RWPE2 (cell line): ENCODE results near the gene NUDCD3.
A peak's percentile ranks its signal among the peaks of the same experiment; 100 is the strongest.

ENCODE experiments used
- ATAC-seq: fragments of 200-7000 bp; cut with Tn5 transposase; 3 replicates; pipeline ENCODE4 v1.9.1; 2021; ENCODE audit warnings: low read depth
- DNase-seq: peaks from one replicate; pipeline ENCODE4 v3.0.0-alpha.2; 2020; ENCODE audit warnings: low spot score
- H3K27ac ChIP-seq: fragments of 450-650 bp; 2 replicates; pipeline ENCODE4 v1.5.1; 2017; ENCODE audit warnings: mild to moderate bottlenecking; ENCODE audit not compliant: poor library complexity, severe bottlenecking
- H3K27me3 ChIP-seq: fragments of 250-450 bp; sonication (Bioruptor Pico); 2 replicates; pipeline ENCODE4 v1.5.1; 2021; ENCODE audit warnings: mild to moderate bottlenecking, moderate library complexity; ENCODE audit not compliant: insufficient read depth, poor library complexity, severe bottlenecking
- H3K36me3 ChIP-seq: fragments of 250-450 bp; sonication (Bioruptor Pico); 2 replicates; pipeline ENCODE4 v1.5.1; 2020; ENCODE audit warnings: low read depth, mild to moderate bottlenecking, moderate library complexity
- H3K4me1 ChIP-seq: fragments of 250-450 bp; sonication (Bioruptor Pico); 2 replicates; pipeline ENCODE4 v1.5.1; 2021; ENCODE audit warnings: mild to moderate bottlenecking, moderate library complexity; ENCODE audit not compliant: insufficient read depth, poor library complexity, severe bottlenecking
- H3K4me3 ChIP-seq: fragments of 250-450 bp; sonication (Bioruptor Pico); 2 replicates; pipeline ENCODE4 v1.5.1; 2021; ENCODE audit warnings: mild to moderate bottlenecking, moderate library complexity; ENCODE audit not compliant: severe bottlenecking
- H3K9me3 ChIP-seq: fragments of 250-450 bp; sonication (Bioruptor Pico); 2 replicates; pipeline ENCODE4 v1.5.1; 2021; ENCODE audit warnings: mild to moderate bottlenecking, moderate library complexity; ENCODE audit not compliant: severe bottlenecking
- CTCF ChIP-seq: fragments of 450-650 bp; IDR thresholded peaks from one replicate; pipeline ENCODE4 v1.5.1; 2017; ENCODE audit warnings: mild to moderate bottlenecking, moderate library complexity; ENCODE audit not compliant: poor library complexity, severe bottlenecking

NUDCD3 gene

GRCh38 chr7:44477938-44478337, 12.5 kb downstream of the NUDCD3 start:
- Histone ChIP-seq H3K4me1 (peaks cover 17% of the 10 kb centered on the region), H3K27me3 (no peaks in the 10 kb centered on the region), H3K4me3 (no peak overlapping the region), H3K9me3 (no peaks in the 10 kb centered on the region), H3K27ac (no peak overlapping the region), H3K36me3 (peaks cover 86% of the 10 kb centered on the region)
- no peak for DNase-seq
- TF ChIP-seq CTCF: no peak
- ATAC-seq: no peak

GRCh38 chr7:44477063-44477830, 13.2 kb downstream of the NUDCD3 start:
- Histone ChIP-seq H3K27ac (no peak overlapping the region), H3K4me1 (peaks cover 24% of the 10 kb centered on the region), H3K36me3 (peaks cover 85% of the 10 kb centered on the region), H3K27me3 (no peaks in the 10 kb centered on the region), H3K9me3 (no peaks in the 10 kb centered on the region), H3K4me3 (no peak overlapping the region)
- ATAC-seq: peak; percentile 70
- peak; percentile 68 for DNase-seq
- peak; percentile 87 for TF ChIP-seq CTCF

GRCh38 chr7:44476313-44476712, 14.1 kb downstream of the NUDCD3 start:
- H3K27ac ChIP-seq: no peak overlapping the region
- H3K4me3 ChIP-seq: no peak overlapping the region
- peaks cover 25% of the 10 kb centered on the region for H3K4me1 ChIP-seq
- no peak for DNase-seq
- no peak for ATAC-seq
- H3K9me3 ChIP-seq: no peaks in the 10 kb centered on the region
- no peak for TF ChIP-seq CTCF
- H3K36me3 ChIP-seq: peaks cover 81% of the 10 kb centered on the region
- no peaks in the 10 kb centered on the region for H3K27me3 ChIP-seq

GRCh38 chr7:44473295-44473694, 17.2 kb downstream of the NUDCD3 start:
- H3K4me1 ChIP-seq: peaks cover 25% of the 10 kb centered on the region
- peaks cover 76% of the 10 kb centered on the region for H3K36me3 ChIP-seq
- peak overlapping the region; percentile 44 for H3K27ac ChIP-seq
- TF ChIP-seq CTCF: no peak
- no peaks in the 10 kb centered on the region for H3K9me3 ChIP-seq
- DNase-seq (no peak), ATAC-seq (peak; percentile 97)
- H3K27me3 ChIP-seq: no peaks in the 10 kb centered on the region
- H3K4me3 ChIP-seq: no peak overlapping the region

GRCh38 chr7:44472843-44473242, 17.6 kb downstream of the NUDCD3 start:
- no peak for TF ChIP-seq CTCF
- Histone ChIP-seq H3K27ac (peak overlapping the region; percentile 44), H3K27me3 (no peaks in the 10 kb centered on the region), H3K4me3 (no peak overlapping the region), H3K9me3 (no peaks in the 10 kb centered on the region), H3K4me1 (peaks cover 25% of the 10 kb centered on the region), H3K36me3 (peaks cover 72% of the 10 kb centered on the region)
- ATAC-seq (no peak), DNase-seq (no peak)
